MM.1S (cell line): ENCODE measurements around the gene CRADD.

Experiments
- DNase-seq: peaks from one replicate; pipeline ENCODE4 v3.0.0-alpha.2; 2015
- H2AFZ ChIP-seq: fragments of 300-600 bp; sonication (generic); 2 replicates; pipeline ENCODE4 v1.6.0; 2016; ENCODE audit warnings: antibody characterized with exemption, low read length
- H3F3A ChIP-seq: fragments of 300-600 bp; sonication (generic); 2 replicates; pipeline ENCODE4 v1.6.1; 2016; ENCODE audit warnings: mild to moderate bottlenecking, antibody characterized with exemption, low read length, moderate library complexity, mixed read lengths; ENCODE audit not compliant: insufficient read depth
- H3K27ac ChIP-seq: fragments of 300-600 bp; sonication (generic); 2 replicates; pipeline ENCODE4 v1.5.1; 2016; ENCODE audit warnings: mild to moderate bottlenecking, low read length
- H3K27me3 ChIP-seq: fragments of 300-600 bp; sonication (generic); replicated peaks from 2 replicates; pipeline ENCODE4 v1.6.0; 2016; ENCODE audit warnings: low read length; ENCODE audit not compliant: insufficient read depth
- H3K36me3 ChIP-seq: fragments of 300-600 bp; sonication (generic); replicated peaks from 2 replicates; pipeline ENCODE4 v1.6.1; 2016; ENCODE audit warnings: mild to moderate bottlenecking, low read length, mixed read lengths; ENCODE audit not compliant: insufficient read depth
- H3K4me1 ChIP-seq: fragments of 300-600 bp; sonication (generic); 2 replicates; pipeline ENCODE4 v1.6.1; 2016; ENCODE audit warnings: low read length, mixed read lengths
- H3K4me2 ChIP-seq: fragments of 300-600 bp; sonication (generic); 2 replicates; pipeline ENCODE4 v1.6.0; 2016; ENCODE audit warnings: low read depth, low read length
- H3K4me3 ChIP-seq: fragments of 300-600 bp; sonication (generic); 2 replicates; pipeline ENCODE4 v1.5.1; 2016; ENCODE audit warnings: low read length, mixed read lengths
- H3K79me2 ChIP-seq: fragments of 300-600 bp; sonication (generic); 2 replicates; pipeline ENCODE4 v1.6.1; 2016; ENCODE audit warnings: mixed run types, low read length, mixed read lengths
- H3K9ac ChIP-seq: fragments of 300-600 bp; sonication (generic); 2 replicates; pipeline ENCODE4 v1.6.1; 2016; ENCODE audit warnings: low read length, mixed read lengths
- H3K9me2 ChIP-seq: fragments of 300-600 bp; sonication (generic); replicated peaks from 2 replicates; pipeline ENCODE4 v1.6.1; 2016; ENCODE audit warnings: mild to moderate bottlenecking, low read length, mixed read lengths; ENCODE audit not compliant: insufficient read depth
- H3K9me3 ChIP-seq: fragments of 300-600 bp; sonication (generic); replicated peaks from 2 replicates; pipeline ENCODE4 v1.6.1; 2016; ENCODE audit warnings: mild to moderate bottlenecking, low read length, mixed read lengths; ENCODE audit not compliant: insufficient read depth
- H4K20me1 ChIP-seq: fragments of 300-600 bp; sonication (generic); 2 replicates; pipeline ENCODE4 v1.6.1; 2016; ENCODE audit warnings: mild to moderate bottlenecking, low read length, moderate library complexity, mixed read lengths; ENCODE audit not compliant: insufficient read depth
- CTCF ChIP-seq: fragments of 300-600 bp; sonication (generic); IDR thresholded peaks from 2 replicates; pipeline ENCODE4 v1.5.1; 2016; ENCODE audit warnings: antibody characterized with exemption, low read length, mixed read lengths
- EZH2 ChIP-seq: fragments of 300-600 bp; sonication (generic); optimal IDR thresholded peaks from 2 replicates; pipeline ENCODE3; 2017; ENCODE audit warnings: low read depth, mild to moderate bottlenecking, antibody characterized with exemption, low read length, mixed read lengths
- EZH2phosphoT487 ChIP-seq: fragments of 300-600 bp; sonication (generic); IDR thresholded peaks from 2 replicates; pipeline ENCODE4 v1.6.1; 2018; ENCODE audit warnings: antibody characterized with exemption, low read length

The CRADD gene

GRCh38 chr12:93704122-93704521 lies 26.9 kb downstream of the CRADD start:
- H3F3A ChIP-seq, result no peaks in the 10 kb centered on the region

GRCh38 chr12:93704625-93705024 lies 27.4 kb downstream of the CRADD start:
- Histone ChIP-seq H3K4me1 (peaks cover 4% of the 10 kb centered on the region), H3K9me3 (no peaks in the 10 kb centered on the region), H2AFZ (no peak overlapping the region), H3K4me2 (no peak overlapping the region), H3F3A (peaks cover 1% of the 10 kb centered on the region; the same call in 1 of the 2 replicates), H4K20me1 (no peaks in the 10 kb centered on the region), H3K4me3 (no peak overlapping the region), H3K27me3 (no peaks in the 10 kb centered on the region), H3K27ac (no peak overlapping the region), H3K9ac (no peak overlapping the region), H3K36me3 (no peaks in the 10 kb centered on the region), H3K9me2 (no peaks in the 10 kb centered on the region), H3K79me2 (no peaks in the 10 kb centered on the region)
- TF ChIP-seq CTCF, result no peak
- DNase-seq, result no peak

More at GRCh38 chr12:93704122-93704521, 26.9 kb downstream of the CRADD start:
- Histone ChIP-seq H3K9ac (no peak overlapping the region), H3K27me3 (no peaks in the 10 kb centered on the region), H3K36me3 (no peaks in the 10 kb centered on the region), H2AFZ (no peak overlapping the region), H3K9me3 (no peaks in the 10 kb centered on the region), H3K27ac (no peak overlapping the region), H3K9me2 (no peaks in the 10 kb centered on the region), H3K4me1 (no peaks in the 10 kb centered on the region), H3K4me3 (no peak overlapping the region), H3K4me2 (no peak overlapping the region), H3K79me2 (no peaks in the 10 kb centered on the region), H4K20me1 (no peaks in the 10 kb centered on the region)
- TF ChIP-seq EZH2phosphoT487, result no peak
- no peak for TF ChIP-seq EZH2
- TF ChIP-seq CTCF, result no peak
- DNase-seq, result no peak

GRCh38 chr12:93705237-93705636 lies 28.1 kb downstream of the CRADD start:
- Histone ChIP-seq H3K4me3 (no peak overlapping the region), H3F3A (peaks cover 4% of the 10 kb centered on the region; the same call in 1 of the 2 replicates), H3K4me2 (no peak overlapping the region), H3K36me3 (no peaks in the 10 kb centered on the region), H3K79me2 (no peaks in the 10 kb centered on the region), H3K9ac (no peak overlapping the region), H3K9me2 (no peaks in the 10 kb centered on the region), H3K9me3 (no peaks in the 10 kb centered on the region), H2AFZ (no peak overlapping the region), H4K20me1 (no peaks in the 10 kb centered on the region), H3K4me1 (peaks cover 9% of the 10 kb centered on the region), H3K27ac (no peak overlapping the region), H3K27me3 (no peaks in the 10 kb centered on the region)
- TF ChIP-seq EZH2phosphoT487 (no peak), CTCF (no peak), EZH2 (no peak)
- DNase-seq, result no peak
